DMS79 treated with DMSO at 0.1 percent for 48 hours (cell line): ENCODE measurements around the gene THSD7A.

Experiments
- DNase-seq: peaks from one replicate; lab custom pipeline; 2025; lab: John Stamatoyannopoulos, UW

Gene THSD7A

DNA sequence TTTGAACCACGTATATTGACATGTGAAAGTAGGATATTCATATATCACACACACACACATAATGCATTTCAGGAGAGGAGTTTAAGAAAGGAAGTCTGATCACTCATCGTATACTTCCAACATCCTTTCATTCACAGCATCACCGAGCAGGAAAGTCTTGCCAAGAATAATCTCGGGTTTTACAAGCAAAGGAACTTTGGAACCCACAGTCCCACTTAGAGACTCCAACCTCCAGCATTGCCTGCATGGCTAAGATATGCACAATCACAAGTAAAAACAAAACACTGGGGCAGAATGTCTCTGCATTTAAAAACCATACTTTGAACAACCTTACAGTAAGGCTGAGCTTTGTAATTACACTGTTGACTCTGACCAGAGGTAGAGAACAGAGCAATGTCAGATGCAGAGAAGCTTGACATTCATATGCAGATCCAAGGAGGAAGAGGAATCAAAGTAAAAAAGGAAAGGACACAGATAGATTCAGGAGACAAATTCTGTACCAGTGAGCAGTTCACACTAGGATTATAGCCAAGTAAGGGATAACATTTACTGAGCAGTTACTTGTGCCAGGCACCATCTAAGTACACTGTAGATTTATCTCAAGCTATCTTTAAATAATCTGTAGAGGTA is 14.8 kb downstream of the THSD7A start:
- no peak for DNase-seq

DNA sequence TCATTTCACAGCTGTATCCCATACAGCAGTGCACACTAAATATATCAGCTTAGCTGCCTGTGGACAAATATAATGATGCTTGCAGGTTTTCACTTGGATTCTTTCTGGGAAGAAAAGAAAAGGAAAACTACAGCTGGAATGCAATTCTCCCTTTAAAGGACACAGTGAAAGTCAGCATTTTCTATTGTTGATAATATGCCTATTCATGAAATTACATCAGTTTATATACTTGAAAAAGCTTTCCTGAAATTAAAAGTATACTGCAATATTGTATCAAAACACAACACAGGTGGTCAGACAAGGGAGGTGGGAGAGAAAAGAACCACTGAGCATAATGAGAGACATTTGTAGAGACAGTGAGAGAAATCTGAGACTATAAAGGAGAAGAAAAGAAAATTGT is 20.3 kb downstream of the THSD7A start:
- DNase-seq, result no peak

- no peak for DNase-seq
These were observed 21.9 kb downstream of the THSD7A start for GRCh38 chr7:11810043-11810625.

DNA sequence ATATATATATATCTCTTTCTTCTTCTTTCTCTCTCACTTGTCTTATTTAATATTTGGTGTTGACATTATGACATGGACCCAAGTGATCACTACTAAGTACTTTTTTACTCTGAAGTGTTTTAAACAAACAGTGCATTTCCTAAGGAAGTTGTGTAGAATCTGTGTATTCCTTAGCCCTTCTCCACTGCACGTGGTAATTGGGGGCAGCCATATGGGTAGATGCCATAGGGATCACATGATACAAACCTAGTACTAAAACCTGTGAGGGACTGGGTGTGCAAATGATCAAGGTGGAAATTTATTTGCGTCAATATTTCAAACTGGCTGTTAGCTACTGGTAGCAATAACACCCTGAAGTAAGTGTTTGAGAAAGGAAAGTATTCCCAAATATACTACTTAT is 25.0 kb downstream of the THSD7A start:
- DNase-seq, result no peak

DNA sequence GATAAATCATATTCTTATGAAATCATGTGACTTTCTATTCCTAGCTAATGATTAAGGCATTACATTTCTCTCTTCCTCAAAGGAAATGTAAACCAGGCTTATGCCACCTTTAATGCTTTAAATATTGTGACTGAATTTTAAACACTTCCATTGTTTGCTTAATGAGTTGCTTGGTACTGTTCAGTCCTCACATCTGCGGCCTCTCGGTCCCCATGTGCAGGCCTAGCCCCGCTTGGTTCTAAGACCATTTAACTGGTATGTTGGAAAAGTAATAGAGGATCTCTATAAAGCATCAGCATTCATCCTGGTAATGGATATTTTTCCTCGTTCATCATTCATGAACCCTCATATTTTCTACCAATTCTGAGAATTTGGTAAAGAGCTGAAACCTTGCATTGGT is 27.4 kb downstream of the THSD7A start:
- no peak for DNase-seq

DNA sequence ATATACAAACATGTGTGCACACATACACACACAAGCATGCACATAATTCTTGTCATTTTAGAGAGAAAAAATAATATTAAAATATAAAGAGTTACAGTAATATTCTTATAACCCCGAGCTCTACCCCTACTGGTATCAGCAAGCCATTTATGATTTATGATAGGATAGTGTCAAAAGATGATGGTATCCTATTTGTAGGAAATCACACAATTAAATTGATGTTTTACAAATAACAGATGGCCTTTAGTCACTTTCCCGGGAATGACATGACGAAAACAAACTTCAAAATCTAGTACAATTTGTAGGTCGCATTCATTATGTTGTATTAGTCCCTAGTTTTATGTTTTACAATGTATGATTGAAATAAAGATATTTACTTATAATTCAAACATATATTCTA is 36.8 kb downstream of the THSD7A start:
- no peak for DNase-seq

DNA sequence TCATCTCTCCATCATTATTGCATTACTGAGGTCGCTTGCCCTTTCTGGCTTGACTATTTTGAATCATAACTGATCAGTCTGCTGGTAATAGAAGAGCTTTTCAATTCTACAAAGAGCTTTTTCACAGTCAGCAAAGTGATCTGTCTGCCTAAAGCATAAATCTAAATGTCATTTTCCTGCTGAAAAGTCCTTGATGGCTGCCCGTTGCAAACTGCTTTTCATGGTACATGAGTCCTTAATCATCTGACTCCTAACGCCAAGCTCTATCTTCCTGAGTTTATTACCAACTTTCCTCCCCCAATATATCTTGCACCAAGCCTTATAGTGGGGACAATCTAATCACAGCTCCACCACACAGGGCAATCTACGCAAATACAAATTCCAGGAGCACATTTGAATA is 39.8 kb downstream of the THSD7A start:
- no peak for DNase-seq

DNA sequence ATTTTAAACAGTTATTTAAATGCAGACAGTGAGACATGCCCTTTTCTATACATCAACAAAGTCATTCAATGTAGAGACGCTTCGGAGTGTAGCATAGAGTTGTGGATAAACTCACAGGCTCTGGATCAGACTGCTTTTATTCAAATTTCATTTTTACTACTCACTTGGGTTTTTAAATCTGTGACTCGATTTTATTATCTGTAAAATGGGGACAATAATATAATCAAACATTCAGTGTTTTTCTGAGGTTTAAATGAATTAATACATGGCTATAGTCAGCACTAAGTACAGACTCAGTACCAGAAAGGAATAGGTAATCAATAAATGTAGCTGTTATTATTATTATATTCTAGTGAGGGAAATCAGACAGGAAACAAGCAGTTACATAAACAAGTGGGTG is 43.4 kb downstream of the THSD7A start:
- no peak for DNase-seq

DNA sequence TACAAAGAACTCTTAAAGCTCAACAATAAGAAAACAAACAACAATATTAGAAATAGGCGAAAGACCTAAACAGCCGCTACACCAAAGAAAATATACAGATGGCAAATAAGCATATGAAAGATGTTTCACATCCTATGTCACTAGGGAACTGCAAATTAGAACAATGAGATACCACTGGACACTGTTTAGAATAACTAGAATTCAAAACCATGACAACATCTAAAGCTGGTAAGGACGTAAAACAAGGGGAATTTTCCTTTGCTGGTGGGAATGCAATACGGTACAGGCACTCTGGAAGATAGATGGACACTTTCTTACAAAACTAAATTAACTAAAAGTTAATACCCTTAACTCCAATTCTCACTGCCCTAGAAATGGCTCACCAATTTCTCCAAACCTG is 44.5 kb downstream of the THSD7A start:
- no peak for DNase-seq

- no peak for DNase-seq
These were observed 45.8 kb downstream of the THSD7A start for GRCh38 chr7:11786186-11786585.

GRCh38 chr7:11784769-11785536 is 47.0 kb downstream of the THSD7A start:
- no peak for DNase-seq

GRCh38 chr7:11779864-11780674 is 51.9 kb downstream of the THSD7A start:
- DNase-seq, result no peak

DNA sequence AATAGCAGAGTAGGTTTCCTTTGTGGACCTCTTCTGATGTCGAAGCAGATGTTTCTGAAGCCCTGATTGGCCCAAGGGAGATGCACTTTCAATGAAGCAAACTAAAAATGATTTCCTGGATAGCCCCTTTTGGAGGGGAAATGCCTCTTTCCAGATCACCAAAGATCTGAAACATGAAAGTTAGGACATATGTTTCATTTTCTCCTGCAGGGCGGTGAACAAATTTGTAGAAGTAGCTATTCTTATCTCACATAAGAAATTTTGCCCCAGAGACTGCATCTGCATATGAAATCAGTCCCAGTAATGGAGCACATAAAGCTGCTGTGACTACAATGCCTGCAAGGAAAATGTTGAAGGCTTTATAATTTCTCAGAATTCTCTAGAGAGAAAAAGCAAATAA is 56.0 kb downstream of the THSD7A start:
- no peak for DNase-seq

DNA sequence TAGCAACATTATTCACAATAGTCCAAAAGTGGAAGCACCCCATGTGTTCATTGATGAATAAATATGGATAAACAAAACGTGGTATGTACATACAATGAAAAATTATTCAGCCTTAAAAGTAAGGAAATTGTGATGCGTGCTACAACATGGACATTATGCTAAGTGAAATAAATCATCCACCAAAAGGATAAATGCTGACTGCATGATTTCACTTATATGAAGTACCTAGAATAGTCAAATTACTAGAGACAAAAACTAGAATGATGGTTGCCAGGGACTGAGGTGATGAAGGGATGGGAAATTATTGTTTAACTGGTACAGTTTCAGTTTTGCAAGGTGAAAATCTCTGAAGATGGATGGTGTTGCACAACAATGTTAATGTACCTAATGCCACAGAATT is 56.6 kb downstream of the THSD7A start:
- no peak for DNase-seq

- no peak for DNase-seq
These were observed 63.7 kb downstream of the THSD7A start for GRCh38 chr7:11768263-11768662.

- DNase-seq, result no peak
These were observed 64.8 kb downstream of the THSD7A start for GRCh38 chr7:11767148-11767547.

DNA sequence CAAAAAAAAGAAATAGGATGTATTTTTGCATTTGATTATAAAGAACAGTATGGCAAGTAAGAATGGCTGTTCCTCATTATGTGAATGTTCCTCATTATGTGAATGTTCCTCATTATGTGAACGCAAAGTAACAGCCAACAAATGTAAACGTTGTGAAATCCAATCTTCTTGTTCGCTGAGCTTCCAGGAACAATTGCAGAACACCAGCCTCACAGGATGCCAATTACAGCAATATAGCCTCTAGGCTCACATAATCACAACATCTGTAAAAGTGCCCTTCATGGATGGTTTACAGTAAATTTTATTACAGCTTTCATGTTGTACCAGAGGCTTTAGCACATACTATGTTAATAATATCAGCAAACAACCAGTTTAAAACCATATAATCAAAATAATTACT is 71.6 kb downstream of the THSD7A start:
- no peak for DNase-seq

DNA sequence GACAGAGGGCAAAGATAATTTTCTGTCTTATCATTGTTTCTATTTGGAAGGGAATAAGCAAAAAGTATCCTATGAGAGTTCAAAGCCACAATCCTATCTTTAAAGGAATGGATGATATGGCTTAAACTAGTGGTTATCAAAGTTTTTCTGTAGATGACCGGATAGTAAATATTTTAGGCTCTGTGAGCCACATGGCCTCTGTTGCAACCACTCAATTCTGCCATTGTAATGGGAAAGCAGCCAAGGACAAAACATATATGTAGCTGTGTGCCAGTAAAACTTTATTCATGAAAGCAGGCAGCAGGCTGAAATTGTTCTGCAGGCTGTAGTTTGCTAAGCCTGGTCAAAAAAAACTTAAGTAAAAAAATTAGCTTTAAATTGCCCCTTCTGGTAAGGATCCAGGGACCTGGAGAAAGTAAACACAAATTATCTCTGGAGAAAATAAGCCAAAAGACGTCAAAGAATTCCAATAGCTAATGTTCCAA is 73.3 kb downstream of the THSD7A start:
- no peak for DNase-seq

DNA sequence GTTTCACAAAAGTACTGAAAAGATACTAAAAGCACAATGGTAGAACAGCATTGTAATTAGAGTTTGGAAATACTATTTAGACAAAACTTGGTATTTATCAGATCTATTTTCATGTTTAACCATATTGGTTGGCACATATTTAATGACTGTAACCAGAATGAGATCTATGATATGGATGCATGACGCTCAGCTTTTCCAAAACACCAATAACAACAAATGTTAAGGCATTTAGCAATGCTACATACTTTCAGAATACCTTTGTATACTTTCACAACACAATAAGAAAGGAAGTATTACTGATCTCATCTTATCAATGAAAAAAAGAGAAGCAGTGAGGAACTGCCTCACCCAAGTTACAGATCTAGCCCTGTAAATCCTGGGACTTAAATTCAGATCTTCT is 74.8 kb downstream of the THSD7A start:
- no peak for DNase-seq

- DNase-seq, result no peak
These were observed 77.1 kb downstream of the THSD7A start for GRCh38 chr7:11754933-11755332.

DNA sequence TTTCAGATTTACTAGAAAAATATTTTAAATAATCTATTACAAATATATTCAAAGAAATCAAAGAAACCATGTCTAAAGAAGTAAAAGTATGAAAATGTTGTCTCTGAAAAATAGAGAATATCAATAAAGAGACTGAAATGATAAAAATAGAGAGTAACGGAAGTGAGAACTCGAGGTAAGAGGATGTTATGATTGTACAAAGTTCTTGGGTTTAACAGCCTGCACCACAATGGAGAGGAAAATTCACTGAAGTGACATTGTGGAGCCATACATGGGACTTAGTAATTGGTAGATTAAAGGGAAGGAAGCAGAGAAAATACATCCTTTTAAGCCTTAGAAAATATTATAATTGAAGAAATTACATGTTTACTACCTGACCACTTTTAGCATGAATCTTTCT is 77.9 kb downstream of the THSD7A start:
- no peak for DNase-seq

DNA sequence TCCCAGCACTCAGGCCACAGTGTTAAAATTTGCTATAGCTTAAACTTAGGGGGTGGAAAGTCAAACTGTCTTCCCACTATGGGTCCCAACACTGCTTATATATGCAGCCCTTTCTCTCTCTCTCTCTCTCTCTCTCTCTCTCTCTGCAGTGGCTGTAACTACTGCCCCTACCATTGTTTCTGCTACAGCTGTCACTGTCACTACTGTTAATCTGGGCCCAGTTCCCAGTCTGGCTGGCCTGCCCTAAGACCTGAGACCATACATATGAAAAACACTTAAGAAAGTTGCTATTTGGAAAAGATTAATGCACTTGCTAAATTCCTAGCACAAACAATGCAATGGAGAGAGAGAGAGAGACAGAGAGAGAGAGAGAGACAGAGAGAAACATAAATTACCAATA is 78.6 kb downstream of the THSD7A start:
- no peak for DNase-seq
